Adrenal gland (tissue), 5 donors: ENCODE results near the gene MRPS25.

Source experiments
- POLR2A ChIP-seq, 2 donors: fragments of 450-650 bp; IDR thresholded peaks; one replicate each; pipeline ENCODE4 v1.6.1; 2017; ENCODE audit warnings: antibody characterized with exemption in 2 of 2, mild to moderate bottlenecking in 2 of 2, moderate library complexity in 1 of 2
- TF ChIP-seq, protein P1 (sequence below), 6 experiments: fragments of 450-650 bp in 4 of 6; fragments of 200-600 bp in 2 of 6; sonication (generic) in 1 of 6; IDR thresholded peaks; 1 replicate in 5 of 6; 2 replicates in 1 of 6; pipeline versions ENCODE4 v1.5.1 to v1.8.0; 2016 to 2021; ENCODE audit warnings: antibody characterized with exemption in 6 of 6, mild to moderate bottlenecking in 2 of 6, moderate library complexity in 1 of 6
- donor health status: DM: no; HTN: no; CAD: no.

DNA sequence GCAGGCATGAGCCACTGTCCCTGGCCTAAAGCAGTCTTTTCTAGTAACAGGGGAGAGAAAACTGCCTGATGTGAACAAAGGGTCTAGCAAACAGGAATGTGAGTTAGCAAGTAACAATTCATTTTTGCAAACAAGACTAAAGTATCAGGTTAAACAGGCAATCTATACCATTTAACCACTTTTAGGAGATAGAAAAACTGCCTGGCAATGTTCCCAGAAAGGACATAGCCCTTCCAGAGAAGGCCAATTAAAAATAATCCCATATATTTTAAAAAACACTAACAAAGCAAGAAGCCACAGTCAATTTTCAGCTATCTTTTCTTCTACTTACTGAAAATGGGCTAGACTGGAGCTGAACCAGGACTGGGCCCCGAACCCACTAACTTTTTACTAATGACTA, 27.6 kb upstream of the MRPS25 start:
- TF ChIP-seq, protein P1, sequence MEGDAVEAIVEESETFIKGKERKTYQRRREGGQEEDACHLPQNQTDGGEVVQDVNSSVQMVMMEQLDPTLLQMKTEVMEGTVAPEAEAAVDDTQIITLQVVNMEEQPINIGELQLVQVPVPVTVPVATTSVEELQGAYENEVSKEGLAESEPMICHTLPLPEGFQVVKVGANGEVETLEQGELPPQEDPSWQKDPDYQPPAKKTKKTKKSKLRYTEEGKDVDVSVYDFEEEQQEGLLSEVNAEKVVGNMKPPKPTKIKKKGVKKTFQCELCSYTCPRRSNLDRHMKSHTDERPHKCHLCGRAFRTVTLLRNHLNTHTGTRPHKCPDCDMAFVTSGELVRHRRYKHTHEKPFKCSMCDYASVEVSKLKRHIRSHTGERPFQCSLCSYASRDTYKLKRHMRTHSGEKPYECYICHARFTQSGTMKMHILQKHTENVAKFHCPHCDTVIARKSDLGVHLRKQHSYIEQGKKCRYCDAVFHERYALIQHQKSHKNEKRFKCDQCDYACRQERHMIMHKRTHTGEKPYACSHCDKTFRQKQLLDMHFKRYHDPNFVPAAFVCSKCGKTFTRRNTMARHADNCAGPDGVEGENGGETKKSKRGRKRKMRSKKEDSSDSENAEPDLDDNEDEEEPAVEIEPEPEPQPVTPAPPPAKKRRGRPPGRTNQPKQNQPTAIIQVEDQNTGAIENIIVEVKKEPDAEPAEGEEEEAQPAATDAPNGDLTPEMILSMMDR (IDR thresholded peaks at IDR 0.05), result no peak
- no peak for TF ChIP-seq POLR2A (IDR thresholded peaks at IDR 0.05)
